Measurements from ENCODE around the gene CNRIP1.

Gene CNRIP1

DNA sequence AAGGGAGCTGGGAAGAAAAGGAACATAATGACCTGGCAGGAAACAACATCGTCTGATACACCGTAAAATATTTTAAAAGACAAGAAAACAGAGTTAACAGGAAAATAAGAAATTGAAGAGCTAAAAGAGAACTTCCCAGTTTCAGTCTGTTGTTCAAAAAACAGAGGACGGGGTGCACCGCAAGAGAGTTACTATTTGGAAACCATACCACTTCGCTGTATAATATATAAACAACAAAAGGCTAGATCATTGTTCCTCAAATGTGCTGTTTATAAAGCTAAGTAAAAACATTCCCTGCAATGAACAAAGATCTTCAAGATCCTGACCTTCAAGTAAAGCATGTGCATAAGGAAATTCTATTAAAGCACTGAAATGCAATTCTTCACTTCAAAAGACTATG, 69.6 kb downstream of the CNRIP1 start:
- DNase-seq: no peak

DNA sequence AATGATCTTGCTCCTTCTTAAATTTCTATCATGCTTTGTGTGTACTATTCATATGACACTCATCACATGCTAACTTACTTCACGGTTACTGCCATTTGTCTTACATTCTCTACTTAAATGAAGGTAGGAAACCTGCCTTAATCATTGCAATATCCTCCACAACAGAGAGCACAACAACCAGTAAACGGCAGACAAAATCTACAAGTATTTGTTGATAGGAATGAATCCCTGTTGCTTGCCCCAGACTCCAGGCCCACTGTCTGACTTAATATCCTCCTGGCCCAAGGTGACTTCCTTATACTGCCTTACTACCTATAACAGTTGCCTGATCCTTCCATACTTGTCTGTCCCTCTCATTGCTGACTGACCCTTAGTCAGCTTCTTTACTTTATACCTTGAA, 70.9 kb downstream of the CNRIP1 start:
- no peak for DNase-seq

DNA sequence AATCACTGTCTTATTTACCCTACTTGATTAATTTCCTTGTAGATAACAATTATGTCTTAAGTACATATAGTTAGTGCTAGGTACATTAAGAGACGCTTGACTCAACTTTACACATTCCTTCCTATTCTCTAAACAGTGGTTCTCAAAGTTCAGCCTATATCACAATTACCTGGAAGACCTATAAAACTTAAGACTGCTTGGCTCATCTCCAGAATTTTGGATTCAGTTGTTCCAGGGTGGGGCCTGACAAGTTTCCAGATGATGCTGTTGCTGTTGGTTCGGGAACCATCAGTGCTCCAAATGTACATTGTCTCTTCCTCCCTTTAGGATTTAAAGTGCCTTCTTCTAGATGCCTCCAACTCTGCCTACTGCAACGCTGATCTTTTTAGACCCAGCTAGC, 71.4 kb downstream of the CNRIP1 start:
- DNase-seq: no peak

DNA sequence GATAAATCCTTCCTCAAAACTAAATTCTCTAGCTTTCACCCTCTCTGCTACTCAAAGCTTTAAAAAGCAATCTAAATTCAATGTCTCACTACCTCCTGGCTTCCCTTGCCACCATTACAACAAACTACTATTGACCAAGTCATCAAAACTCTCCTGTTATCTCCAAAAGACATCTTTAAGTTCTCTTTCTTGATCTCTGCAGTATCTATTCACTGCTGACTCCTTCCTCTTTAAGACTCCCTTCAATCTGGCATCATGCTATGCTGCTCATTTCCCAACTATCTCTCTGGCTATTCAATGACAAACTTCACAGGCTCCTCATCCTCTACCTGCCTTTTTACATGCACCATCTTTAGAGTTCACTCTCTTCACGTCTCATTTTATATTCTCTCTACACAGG, 73.4 kb downstream of the CNRIP1 start:
- DNase-seq: no peak

- no peak for DNase-seq
Measured at GRCh38 chr2:68245672-68246071, 74.1 kb downstream of the CNRIP1 start.

- no peak for DNase-seq
Measured at GRCh38 chr2:68245066-68245465, 74.7 kb downstream of the CNRIP1 start.

GRCh38 chr2:68244456-68244855, 75.3 kb downstream of the CNRIP1 start:
- no peak for DNase-seq
